Hepatocyte (in vitro differentiated cells): ENCODE results near the gene TAS2R39. TPM values are rescaled to one million over a fixed set of nuclear protein-coding genes. Genes with fewer than 3 reads are reported as not detected.

Source experiments
- DNase-seq: peaks from one replicate; pipeline ENCODE4 v3.0.0-alpha.2; 2016; ENCODE audit warnings: low spot score
- H2AFZ ChIP-seq: fragments of 200-600 bp; sonication (generic); 2 replicates; pipeline ENCODE4 v1.6.0; 2016; ENCODE audit warnings: antibody characterized with exemption, mild to moderate bottlenecking
- H3K27ac ChIP-seq: fragments of 200-600 bp; sonication (generic); 2 replicates; pipeline ENCODE4 v1.5.1; 2016; ENCODE audit warnings: mild to moderate bottlenecking
- H3K27me3 ChIP-seq: fragments of 200-600 bp; sonication (generic); 2 replicates; pipeline ENCODE4 v1.6.1; 2016
- H3K36me3 ChIP-seq: fragments of 200-600 bp; sonication (generic); replicated peaks from 2 replicates; pipeline ENCODE4 v1.5.1; 2016; ENCODE audit warnings: low read depth; ENCODE audit not compliant: insufficient read depth
- H3K4me1 ChIP-seq: fragments of 200-600 bp; sonication (generic); 2 replicates; pipeline ENCODE4 v1.5.1; 2016; ENCODE audit warnings: mild to moderate bottlenecking, moderate library complexity; ENCODE audit not compliant: insufficient read depth
- H3K4me2 ChIP-seq: fragments of 200-600 bp; sonication (generic); 2 replicates; pipeline ENCODE4 v1.6.0; 2016
- H3K4me3 ChIP-seq: fragments of 200-600 bp; sonication (generic); 2 replicates; pipeline ENCODE4 v1.5.1; 2016; ENCODE audit warnings: mild to moderate bottlenecking
- H3K79me2 ChIP-seq: fragments of 200-600 bp; sonication (generic); 2 replicates; pipeline ENCODE4 v1.6.0; 2017; ENCODE audit warnings: mild to moderate bottlenecking
- H3K9me2 ChIP-seq: fragments of 200-600 bp; sonication (generic); replicated peaks from 2 replicates; pipeline ENCODE4 v1.6.0; 2017; ENCODE audit warnings: mild to moderate bottlenecking; ENCODE audit not compliant: insufficient read depth
- H3K9me3 ChIP-seq: fragments of 200-600 bp; sonication (generic); 2 replicates; pipeline ENCODE4 v1.5.1; 2016; ENCODE audit warnings: low read depth, mild to moderate bottlenecking
- H4K20me1 ChIP-seq: fragments of 200-600 bp; sonication (generic); 2 replicates; pipeline ENCODE4 v1.6.0; 2016; ENCODE audit warnings: mild to moderate bottlenecking; ENCODE audit not compliant: insufficient read depth, poor library complexity, severe bottlenecking
- CTCF ChIP-seq: fragments of 200-600 bp; sonication (generic); IDR thresholded peaks from 2 replicates; pipeline ENCODE4 v1.5.1; 2016; ENCODE audit warnings: antibody characterized with exemption, mild to moderate bottlenecking; ENCODE audit not compliant: poor library complexity
- EZH2 ChIP-seq: fragments of 200-600 bp; sonication (generic); IDR thresholded peaks from 2 replicates; pipeline ENCODE4 v1.6.1; 2016; ENCODE audit warnings: antibody characterized with exemption, mild to moderate bottlenecking, borderline replicate concordance
- EZH2phosphoT487 ChIP-seq: fragments of 200-600 bp; sonication (generic); IDR thresholded peaks from one replicate; pipeline ENCODE4 v1.6.1; 2018; ENCODE audit warnings: antibody characterized with exemption, mild to moderate bottlenecking, low read depth, moderate library complexity; ENCODE audit not compliant: unreplicated experiment, severe bottlenecking
- WGBS: methylation state at CpG from one replicate; pipeline ENCODE4 v1.1.6; 2016; ENCODE audit warnings: low lambda C conversion rate; ENCODE audit errors: missing lambda C conversion rate; 5-methylcytosine and 5-hydroxymethylcytosine counted together
- polyA plus RNA-seq: library from polyadenylated mRNA; unstranded; fragments of >200 nt; fragmentation: Nextera tagmentation; extraction: Ambion mirVana; gene quantifications from 2 replicates; pipeline ENCODE4 v1.2.1, GENCODE V29; 2016
- small RNA-seq: library from RNA; depleted of rRNA; stranded (forward); fragments of <200 nt; gene quantifications from one replicate; pipeline ENCODE3, GENCODE V24; 2014
- total RNA-seq: library from RNA; depleted of rRNA; stranded (reverse); fragments of >200 nt; gene quantifications from 2 replicates; pipeline ENCODE4 v1.2.3, GENCODE V29; 2014

The TAS2R39 gene
- total and polyA plus RNA-seq, 2 experiments from 2014 or later: not detected

- TF ChIP-seq EZH2phosphoT487: no peak
- no peak for TF ChIP-seq EZH2
- TF ChIP-seq CTCF: no peak
- H3K9me2 ChIP-seq: no peaks in the 10 kb centered on the region
- no peak overlapping the region for H3K4me2 ChIP-seq
- H3K9me3 ChIP-seq: no peaks in the 10 kb centered on the region
- H3K4me1 ChIP-seq: no peaks in the 10 kb centered on the region
- H3K36me3 ChIP-seq: no peaks in the 10 kb centered on the region
- no peak overlapping the region for H3K27ac ChIP-seq
- 33% methylated on average over 9 of the region's 9 CpGs for WGBS
- H3K27me3 ChIP-seq: no peaks in the 10 kb centered on the region
- H4K20me1 ChIP-seq: no peaks in the 10 kb centered on the region
- H2AFZ ChIP-seq: no peak overlapping the region
- no peak overlapping the region for H3K4me3 ChIP-seq
- DNase-seq: no peak
- H3K79me2 ChIP-seq: no peaks in the 10 kb centered on the region
Measured at GRCh38 chr7:143229054-143229790, 46.0 kb downstream of the TAS2R39 start.

GRCh38 chr7:143230602-143231457 is 47.6 kb downstream of the TAS2R39 start:
- TF ChIP-seq CTCF: no peak
- TF ChIP-seq EZH2: no peak
- TF ChIP-seq EZH2phosphoT487: no peak

More at GRCh38 chr7:143230602-143231457, 47.6 kb downstream of the TAS2R39 start:
- Histone ChIP-seq H2AFZ (no peak overlapping the region), H3K36me3 (no peaks in the 10 kb centered on the region), H3K27me3 (no peaks in the 10 kb centered on the region), H3K9me2 (no peaks in the 10 kb centered on the region), H3K27ac (no peak overlapping the region), H3K4me2 (no peak overlapping the region), H3K79me2 (no peaks in the 10 kb centered on the region), H3K9me3 (no peaks in the 10 kb centered on the region), H3K4me1 (no peaks in the 10 kb centered on the region), H4K20me1 (no peaks in the 10 kb centered on the region), H3K4me3 (no peak overlapping the region)
- no peak for DNase-seq
- 100% methylated on average over 1 of the region's 2 CpGs for WGBS

Small RNAs within 50 kb of the gene (small RNA-seq; reads per million reads assigned to genes)
- not detected for gene AC073342.3

Other genes with a start within 250 kb of the TAS2R39 start
- not detected in 2 replicates for gene TRPV5, start 249.7 kb upstream of the TAS2R39 start, total RNA-seq
- gene TRPV5, start 249.7 kb upstream of the TAS2R39 start, polyA plus RNA-seq: not detected in 2 replicates
- gene LLCFC1, start 243.9 kb upstream of the TAS2R39 start, total RNA-seq: not detected in 2 replicates
- not detected in 2 replicates for gene LLCFC1, start 243.9 kb upstream of the TAS2R39 start, polyA plus RNA-seq
- 8.7 and 22.4 TPM in 2 replicates for gene KEL, start 221.1 kb upstream of the TAS2R39 start, total RNA-seq
- gene KEL, start 221.1 kb upstream of the TAS2R39 start, polyA plus RNA-seq: 12.7 and 12.8 TPM in 2 replicates
- not detected in 2 replicates for gene OR9A2, start 156.3 kb upstream of the TAS2R39 start, total RNA-seq
- gene OR9A2, start 156.3 kb upstream of the TAS2R39 start, polyA plus RNA-seq: not detected in 2 replicates
- not detected in 2 replicates for gene OR6V1, start 131.1 kb upstream of the TAS2R39 start, total RNA-seq
- 0.34 TPM in 1 of 2 replicates, not detected in the other for gene OR6V1, start 131.1 kb upstream of the TAS2R39 start, polyA plus RNA-seq
- not detected in 2 replicates for gene PIP, start 51.3 kb upstream of the TAS2R39 start, total RNA-seq
- gene PIP, start 51.3 kb upstream of the TAS2R39 start, polyA plus RNA-seq: not detected in 2 replicates
- not detected in 2 replicates for gene TAS2R40, start 38.6 kb downstream of the TAS2R39 start, total RNA-seq
- not detected in 2 replicates for gene TAS2R40, start 38.6 kb downstream of the TAS2R39 start, polyA plus RNA-seq
- 224 and 233 TPM in 2 replicates for gene GSTK1, start 80.0 kb downstream of the TAS2R39 start, total RNA-seq
- gene GSTK1, start 80.0 kb downstream of the TAS2R39 start, polyA plus RNA-seq: 217 and 243 TPM in 2 replicates
- 19.8 and 21.0 TPM in 2 replicates for gene TMEM139, start 101.5 kb downstream of the TAS2R39 start, total RNA-seq
- 9.1 and 15.6 TPM in 2 replicates for gene TMEM139, start 101.5 kb downstream of the TAS2R39 start, polyA plus RNA-seq
- gene CASP2, start 104.9 kb downstream of the TAS2R39 start, total RNA-seq: 11.9 and 13.6 TPM in 2 replicates
- gene CASP2, start 104.9 kb downstream of the TAS2R39 start, polyA plus RNA-seq: 8.5 and 10.6 TPM in 2 replicates
- gene CLCN1, start 132.7 kb downstream of the TAS2R39 start, total RNA-seq: 0.04 TPM in 1 of 2 replicates, not detected in the other
- gene CLCN1, start 132.7 kb downstream of the TAS2R39 start, polyA plus RNA-seq: 0.07 TPM in 1 of 2 replicates, not detected in the other
- gene FAM131B, start 179.3 kb downstream of the TAS2R39 start, total RNA-seq: 1.9 and 2.5 TPM in 2 replicates
- 0.87 and 1.6 TPM in 2 replicates for gene FAM131B, start 179.3 kb downstream of the TAS2R39 start, polyA plus RNA-seq
- gene ZYX, start 197.9 kb downstream of the TAS2R39 start, total RNA-seq: 25.0 and 31.8 TPM in 2 replicates
- 187 and 202 TPM in 2 replicates for gene ZYX, start 197.9 kb downstream of the TAS2R39 start, polyA plus RNA-seq
- gene EPHA1, start 225.4 kb downstream of the TAS2R39 start, total RNA-seq: 34.2 and 39.4 TPM in 2 replicates
- gene EPHA1, start 225.4 kb downstream of the TAS2R39 start, polyA plus RNA-seq: 36.7 and 42.9 TPM in 2 replicates